ENCODE data around the gene INPP5J.

DNA sequence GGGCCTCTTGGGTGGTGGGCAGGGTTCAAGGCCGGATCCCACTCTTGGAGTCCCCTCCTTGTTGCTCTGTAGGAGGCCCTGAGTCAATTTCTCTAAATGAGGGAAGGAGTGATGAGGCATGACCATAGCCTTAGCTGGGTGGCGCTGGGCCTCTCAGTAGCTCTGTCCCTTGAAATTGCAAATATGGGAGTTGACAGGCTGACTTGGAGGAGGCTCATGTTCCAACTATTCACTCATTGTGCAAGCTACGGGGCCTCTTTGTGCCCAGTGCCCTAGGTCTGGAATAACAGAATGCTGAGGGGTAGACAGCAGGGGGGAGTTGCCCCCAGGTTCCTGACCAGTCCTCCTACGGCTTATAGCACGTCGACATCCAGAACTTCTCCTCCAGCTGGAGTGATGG, 23.4 kb upstream of the INPP5J start:
- TF ChIP-seq POLR2AphosphoS5 (IDR thresholded peaks at IDR 0.05): peak; percentile 75
- TF ChIP-seq, protein P1, sequence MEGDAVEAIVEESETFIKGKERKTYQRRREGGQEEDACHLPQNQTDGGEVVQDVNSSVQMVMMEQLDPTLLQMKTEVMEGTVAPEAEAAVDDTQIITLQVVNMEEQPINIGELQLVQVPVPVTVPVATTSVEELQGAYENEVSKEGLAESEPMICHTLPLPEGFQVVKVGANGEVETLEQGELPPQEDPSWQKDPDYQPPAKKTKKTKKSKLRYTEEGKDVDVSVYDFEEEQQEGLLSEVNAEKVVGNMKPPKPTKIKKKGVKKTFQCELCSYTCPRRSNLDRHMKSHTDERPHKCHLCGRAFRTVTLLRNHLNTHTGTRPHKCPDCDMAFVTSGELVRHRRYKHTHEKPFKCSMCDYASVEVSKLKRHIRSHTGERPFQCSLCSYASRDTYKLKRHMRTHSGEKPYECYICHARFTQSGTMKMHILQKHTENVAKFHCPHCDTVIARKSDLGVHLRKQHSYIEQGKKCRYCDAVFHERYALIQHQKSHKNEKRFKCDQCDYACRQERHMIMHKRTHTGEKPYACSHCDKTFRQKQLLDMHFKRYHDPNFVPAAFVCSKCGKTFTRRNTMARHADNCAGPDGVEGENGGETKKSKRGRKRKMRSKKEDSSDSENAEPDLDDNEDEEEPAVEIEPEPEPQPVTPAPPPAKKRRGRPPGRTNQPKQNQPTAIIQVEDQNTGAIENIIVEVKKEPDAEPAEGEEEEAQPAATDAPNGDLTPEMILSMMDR (IDR thresholded peaks at IDR 0.05): no peak
